Left kidney (tissue), 1 donor: ENCODE measurements around the gene TUBB3. TPM values are rescaled to one million over a fixed set of nuclear protein-coding genes. Genes with fewer than 3 reads are reported as not detected.

Experiments used
- polyA plus RNA-seq: library from polyadenylated mRNA; unstranded; fragments of 120-200 nt; gene quantifications from one replicate; pipeline ENCODE4 v1.2.1, GENCODE V29; 2013; ENCODE audit not compliant: insufficient read length

The TUBB3 gene
- polyA plus RNA-seq, 1 donor, result 8.8 TPM

Other genes starting within 250 kb of the TUBB3 start
- gene CDK10, start 236.7 kb upstream of the TUBB3 start, polyA plus RNA-seq, result 122 TPM
- 4.3 TPM for gene SPATA2L, start 221.6 kb upstream of the TUBB3 start, polyA plus RNA-seq
- 12.6 TPM for gene VPS9D1, start 202.4 kb upstream of the TUBB3 start, polyA plus RNA-seq
- 26.1 TPM for gene ZNF276, start 201.8 kb upstream of the TUBB3 start, polyA plus RNA-seq
- gene FANCA, start 106.7 kb upstream of the TUBB3 start, polyA plus RNA-seq, result 50.2 TPM
- 15.7 TPM for gene SPIRE2, start 94.9 kb upstream of the TUBB3 start, polyA plus RNA-seq
- gene TCF25, start 49.8 kb upstream of the TUBB3 start, polyA plus RNA-seq, result 168 TPM
- 4.9 TPM for gene MC1R, start 4.5 kb upstream of the TUBB3 start, polyA plus RNA-seq
- gene DEF8, start 25.4 kb downstream of the TUBB3 start, polyA plus RNA-seq, result 38.6 TPM
- 10.6 TPM for gene DBNDD1, start 96.1 kb downstream of the TUBB3 start, polyA plus RNA-seq
- gene PRDM7, start 154.0 kb downstream of the TUBB3 start, polyA plus RNA-seq, result 0.91 TPM